Measurements from ENCODE around the gene COL1A1. TPM values are rescaled to one million over a fixed set of nuclear protein-coding genes. Genes with fewer than 3 reads are reported as not detected.

COL1A1 gene
- total RNA-seq, 4 donors from 2014 or later = 11.3 to 287 (median 31.9) TPM

DNA sequence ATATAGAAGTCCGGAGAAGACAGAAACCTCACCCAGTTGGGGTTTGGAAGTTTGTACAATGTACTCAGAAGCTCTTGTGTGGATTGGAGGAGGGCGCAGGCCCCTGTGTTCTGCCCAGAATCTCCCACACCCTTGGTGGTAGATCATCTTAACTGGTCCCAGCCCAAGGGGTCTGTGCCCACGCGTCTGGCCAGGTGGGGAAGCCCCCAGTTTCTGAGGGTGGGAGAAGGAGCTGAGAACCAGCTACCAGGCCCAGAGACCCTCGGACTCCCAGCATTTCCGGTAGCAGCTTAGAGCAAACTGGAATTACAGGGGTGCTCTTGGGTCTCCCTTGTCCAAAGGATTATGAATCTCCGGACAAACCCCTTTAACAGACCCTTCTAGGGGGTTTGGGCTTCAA is 48.7 kb downstream of the COL1A1 start:
- no peaks in the 10 kb centered on the region for H3K36me3 ChIP-seq
- no peaks in the 10 kb centered on the region for H3K9me3 ChIP-seq
- no peak overlapping the region for H3K4me3 ChIP-seq
- peaks cover 0 to 43% (median 2%) of the 10 kb centered on the region in 4 donors for H3K4me1 ChIP-seq
- DNase-seq = no peak
- H3K27ac ChIP-seq = peak overlapping the region; percentile 86 to 99 (median 96)
- TF ChIP-seq, protein P1, sequence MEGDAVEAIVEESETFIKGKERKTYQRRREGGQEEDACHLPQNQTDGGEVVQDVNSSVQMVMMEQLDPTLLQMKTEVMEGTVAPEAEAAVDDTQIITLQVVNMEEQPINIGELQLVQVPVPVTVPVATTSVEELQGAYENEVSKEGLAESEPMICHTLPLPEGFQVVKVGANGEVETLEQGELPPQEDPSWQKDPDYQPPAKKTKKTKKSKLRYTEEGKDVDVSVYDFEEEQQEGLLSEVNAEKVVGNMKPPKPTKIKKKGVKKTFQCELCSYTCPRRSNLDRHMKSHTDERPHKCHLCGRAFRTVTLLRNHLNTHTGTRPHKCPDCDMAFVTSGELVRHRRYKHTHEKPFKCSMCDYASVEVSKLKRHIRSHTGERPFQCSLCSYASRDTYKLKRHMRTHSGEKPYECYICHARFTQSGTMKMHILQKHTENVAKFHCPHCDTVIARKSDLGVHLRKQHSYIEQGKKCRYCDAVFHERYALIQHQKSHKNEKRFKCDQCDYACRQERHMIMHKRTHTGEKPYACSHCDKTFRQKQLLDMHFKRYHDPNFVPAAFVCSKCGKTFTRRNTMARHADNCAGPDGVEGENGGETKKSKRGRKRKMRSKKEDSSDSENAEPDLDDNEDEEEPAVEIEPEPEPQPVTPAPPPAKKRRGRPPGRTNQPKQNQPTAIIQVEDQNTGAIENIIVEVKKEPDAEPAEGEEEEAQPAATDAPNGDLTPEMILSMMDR (IDR thresholded peaks at IDR 0.05) = no peak
- TF ChIP-seq POLR2A (IDR thresholded peaks at IDR 0.05) = no peak
- H3K27me3 ChIP-seq = no peaks in the 10 kb centered on the region

DNA sequence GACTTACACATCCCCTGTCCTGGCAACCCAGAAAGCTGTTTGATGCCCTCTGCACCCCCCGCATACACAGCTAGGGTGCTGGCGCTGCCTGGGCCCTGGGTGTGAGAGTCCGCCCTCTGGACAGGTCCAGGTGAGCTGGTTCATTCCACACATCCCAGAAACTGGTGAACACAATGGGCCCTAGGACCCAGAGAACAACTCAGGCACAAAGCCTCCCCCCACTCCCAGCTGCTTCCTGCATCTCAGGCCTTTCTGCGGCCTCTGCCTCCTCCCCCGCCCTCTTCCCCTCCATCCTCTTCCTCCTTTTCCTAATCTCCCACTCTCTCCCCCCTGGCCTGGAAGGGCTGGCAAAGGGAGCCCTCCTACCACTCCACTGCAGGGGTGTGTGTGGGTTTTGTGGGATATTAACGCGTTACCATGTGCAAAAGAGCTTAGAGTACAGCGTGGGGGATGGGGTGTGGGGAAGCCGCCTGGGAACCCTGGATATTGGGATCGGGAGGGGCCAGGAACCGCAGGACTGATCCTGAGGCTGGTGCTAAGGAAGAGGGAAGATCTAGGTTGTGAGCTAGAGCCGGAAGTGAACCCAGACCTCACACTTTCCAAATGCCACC is 49.4 kb downstream of the COL1A1 start:
- no peaks in the 10 kb centered on the region for H3K27me3 ChIP-seq
- TF ChIP-seq, protein P1 (IDR thresholded peaks at IDR 0.05) = peak in 1 of 6 experiments; percentile 32
- peak in 1 of 2 donors; percentile 18 for TF ChIP-seq POLR2A (IDR thresholded peaks at IDR 0.05)
- no peaks in the 10 kb centered on the region for H3K9me3 ChIP-seq
- H3K36me3 ChIP-seq = no peaks in the 10 kb centered on the region
- H3K27ac ChIP-seq = peak overlapping the region; percentile 86 to 99 (median 96)
- peak overlapping the region; percentile 90 to 98 (median 92) for H3K4me3 ChIP-seq
- peak; percentile 84 to 95 (median 90) for DNase-seq
- peaks cover 3 to 50% (median 6%) of the 10 kb centered on the region in 4 donors for H3K4me1 ChIP-seq

DNA sequence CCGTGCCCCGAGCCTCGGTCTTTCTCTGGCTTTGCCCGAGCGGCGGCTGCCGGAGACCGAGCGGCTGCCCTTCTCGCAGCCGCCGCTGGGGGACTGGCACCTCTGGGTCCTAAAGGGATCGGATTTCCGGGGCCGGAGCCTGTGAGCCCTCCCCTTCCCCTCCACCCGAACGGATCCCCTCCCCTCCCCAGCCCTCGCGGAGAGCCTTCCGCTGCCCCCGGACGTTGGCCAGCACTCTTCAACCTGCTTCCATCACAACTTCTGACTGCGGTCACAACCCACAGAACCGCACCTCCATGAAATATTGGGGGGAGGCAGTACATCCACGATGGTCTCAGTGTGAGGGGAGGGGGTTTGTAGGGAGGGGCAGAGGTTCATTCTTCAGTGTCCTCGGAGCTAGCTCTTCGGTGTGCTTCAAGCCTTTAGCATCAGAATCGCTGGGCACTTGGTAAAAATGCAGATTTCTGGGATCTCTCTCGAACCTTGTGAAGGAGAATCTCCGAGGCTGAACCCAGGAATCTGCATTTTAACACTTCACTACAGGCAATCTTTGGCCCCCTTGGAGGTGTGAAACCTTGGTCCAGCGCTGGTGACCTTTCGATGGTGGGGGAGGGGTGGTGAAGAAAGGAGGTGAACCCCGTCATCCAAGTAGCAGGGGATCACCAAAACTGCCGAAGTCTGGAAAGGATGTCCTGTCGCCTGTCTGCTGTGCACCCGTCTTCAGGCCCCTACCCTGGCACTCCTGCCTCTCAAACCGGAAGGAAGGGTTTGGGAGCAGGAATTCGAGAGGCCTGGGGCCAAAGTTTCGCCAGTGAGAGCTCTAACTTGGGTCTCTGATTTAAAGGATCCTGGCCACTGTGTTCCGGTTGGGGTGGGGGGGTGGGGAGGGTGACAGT is 50.1 kb downstream of the COL1A1 start:
- Histone ChIP-seq H3K4me3 (peak overlapping the region; percentile 90 to 98 (median 92)), H3K27ac (peak overlapping the region; percentile 86 to 99 (median 96)), H3K27me3 (no peaks in the 10 kb centered on the region), H3K4me1 (peaks cover 8 to 57% (median 11%) of the 10 kb centered on the region in 4 donors), H3K36me3 (no peaks in the 10 kb centered on the region), H3K9me3 (no peaks in the 10 kb centered on the region)
- peak; percentile 92 to 96 (median 92) for DNase-seq
- peak in 1 of 2 donors; percentile 34 for TF ChIP-seq POLR2A (IDR thresholded peaks at IDR 0.05)
- TF ChIP-seq, protein P1 (IDR thresholded peaks at IDR 0.05) = peak; percentile 26 to 84 (median 68)

DNA sequence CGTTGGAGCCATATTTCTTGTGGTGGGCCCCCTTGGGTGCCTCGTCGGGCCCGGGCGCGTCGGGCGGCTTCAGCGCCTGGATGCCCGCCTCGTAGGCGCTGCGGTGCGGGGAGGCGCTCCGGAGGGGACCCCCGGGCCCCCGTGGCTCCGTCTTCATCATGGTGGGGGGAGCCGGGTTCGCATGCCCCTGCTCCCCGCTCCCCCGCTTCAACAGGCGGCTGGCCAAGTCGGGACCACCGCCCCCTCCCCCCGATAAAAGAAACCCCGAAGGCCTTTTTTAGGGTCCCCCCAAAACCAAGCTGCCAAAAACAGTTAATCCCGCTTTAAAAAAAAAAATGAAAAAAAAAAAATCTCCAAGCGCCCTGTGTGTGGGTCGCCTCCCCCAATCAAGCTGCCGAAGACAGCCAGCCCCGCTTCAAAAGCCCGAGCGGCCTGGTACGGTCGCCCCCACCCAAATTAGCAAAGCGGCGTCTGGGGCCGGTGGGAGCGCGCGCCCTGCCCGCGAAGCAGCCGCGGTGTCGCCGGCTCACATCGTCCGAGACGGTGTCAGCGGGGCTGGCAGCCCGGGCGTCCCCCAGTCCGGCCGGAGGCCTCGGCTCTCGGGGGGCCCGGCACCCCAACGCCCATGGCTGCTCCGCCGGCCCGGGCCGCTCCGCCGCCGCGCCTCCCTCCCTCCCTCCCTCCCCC is 50.9 kb downstream of the COL1A1 start, which contains the start of gene PPP1R9B:
Gene PPP1R9B, minus strand, starts transcription at position 324 of the 687 bp plus-strand sequence. Its CDS starts 164 bp downstream, at position 160.
- no peaks in the 10 kb centered on the region for H3K9me3 ChIP-seq
- TF ChIP-seq, protein P1 (IDR thresholded peaks at IDR 0.05) = no peak
- TF ChIP-seq POLR2A (IDR thresholded peaks at IDR 0.05) = no peak

More for the DNA sequence above, 50.9 kb downstream of the COL1A1 start, which contains the start of gene PPP1R9B:
- Histone ChIP-seq H3K27me3 (no peaks in the 10 kb centered on the region), H3K27ac (peak within 1 kb of the TSS; percentile 86 to 99 (median 96)), H3K4me3 (peak within 1 kb of the TSS; percentile 90 to 98 (median 92)), H3K4me1 (peaks cover 8 to 65% (median 18%) of the 10 kb centered on the region in 4 donors), H3K36me3 (peaks cover 0 to 1% (median 0%) of the 10 kb centered on the region in 3 donors)
- no peak for DNase-seq
